ENCODE data around the gene ZCCHC13.
"Not testable (repeated sequence)": the region's sequence is repeated elsewhere in the genome, so short reads cannot be mapped to it uniquely, and the experiment has no call there.

ZCCHC13 gene

GRCh38 chrX:74304016-74304415 lies at the start of gene ZCCHC13:
TSS of gene ZCCHC13 (plus strand) at chrX:74304180. CDS start at chrX:74304267, 87 bp downstream.
- DNase-seq = no peak

- DNase-seq = not testable (repeated sequence)
Measured at GRCh38 chrX:74258111-74258510, 45.9 kb upstream of the ZCCHC13 start.

- no peak for DNase-seq
Measured at GRCh38 chrX:74259885-74260491, 44.0 kb upstream of the ZCCHC13 start.

- DNase-seq = no peak
Measured at GRCh38 chrX:74262452-74263209, 41.3 kb upstream of the ZCCHC13 start.

GRCh38 chrX:74270393-74270792 lies 33.6 kb upstream of the ZCCHC13 start:
- no peak for DNase-seq

- DNase-seq = no peak
Measured at GRCh38 chrX:74272230-74272629, 31.8 kb upstream of the ZCCHC13 start.

- no peak for DNase-seq
Measured at GRCh38 chrX:74274516-74274915, 29.5 kb upstream of the ZCCHC13 start.

- no peak for DNase-seq
Measured at GRCh38 chrX:74277320-74277719, 26.7 kb upstream of the ZCCHC13 start.

- no peak for DNase-seq
Measured at GRCh38 chrX:74277846-74278245, 26.1 kb upstream of the ZCCHC13 start.

- no peak for DNase-seq
Measured at GRCh38 chrX:74280759-74281158, 23.2 kb upstream of the ZCCHC13 start.

GRCh38 chrX:74284391-74284952 lies 19.5 kb upstream of the ZCCHC13 start:
- DNase-seq = no peak

GRCh38 chrX:74286950-74287740 lies 16.8 kb upstream of the ZCCHC13 start:
- no peak for DNase-seq

GRCh38 chrX:74291577-74291963 lies 12.4 kb upstream of the ZCCHC13 start:
- no peak for DNase-seq

- peak; percentile 85 for DNase-seq
Measured at GRCh38 chrX:74291964-74292807, 11.8 kb upstream of the ZCCHC13 start.

GRCh38 chrX:74292808-74293123 lies 11.2 kb upstream of the ZCCHC13 start:
- DNase-seq = no peak

- peak; percentile 74 for DNase-seq
Measured at GRCh38 chrX:74293343-74293946, 10.5 kb upstream of the ZCCHC13 start.

- DNase-seq = no peak
Measured at GRCh38 chrX:74295101-74295500, 8.9 kb upstream of the ZCCHC13 start.

GRCh38 chrX:74297766-74298165 lies 6.2 kb upstream of the ZCCHC13 start:
- DNase-seq = no peak

- no peak for DNase-seq
Measured at GRCh38 chrX:74300869-74301268, 3.1 kb upstream of the ZCCHC13 start.

- no peak for DNase-seq
Measured at GRCh38 chrX:74318672-74319071, 14.7 kb downstream of the ZCCHC13 start.

GRCh38 chrX:74319321-74319720 lies 15.3 kb downstream of the ZCCHC13 start:
- DNase-seq = not testable (repeated sequence)

GRCh38 chrX:74321191-74321590 lies 17.2 kb downstream of the ZCCHC13 start:
- no peak for DNase-seq
